Ishikawa (cell line): ENCODE results near the gene SPIB.

Source experiments
- CEBPB ChIP-seq: IDR thresholded peaks from 2 replicates; pipeline ENCODE4 v1.6.1; 2012
- CREB1 ChIP-seq: IDR thresholded peaks from 2 replicates; pipeline ENCODE4 v1.6.1; 2012; ENCODE audit warnings: low read depth
- EP300 ChIP-seq: IDR thresholded peaks from 2 replicates; pipeline ENCODE4 v1.6.1; 2012; ENCODE audit warnings: borderline replicate concordance
- FOXM1 ChIP-seq: IDR thresholded peaks from 2 replicates; pipeline ENCODE4 v1.6.1; 2012; ENCODE audit warnings: low read depth, borderline replicate concordance
- NFIC ChIP-seq: IDR thresholded peaks from 2 replicates; pipeline ENCODE4 v1.6.1; 2012
- RAD21 ChIP-seq: IDR thresholded peaks from 2 replicates; pipeline ENCODE4 v1.6.1; 2012; ENCODE audit warnings: low read depth
- REST ChIP-seq: IDR thresholded peaks from 2 replicates; pipeline ENCODE4 v1.6.1; 2012; ENCODE audit warnings: low read depth, mild to moderate bottlenecking
- TAF1 ChIP-seq: IDR thresholded peaks from 2 replicates; pipeline ENCODE4 v1.6.1; 2012; ENCODE audit warnings: low read depth, mild to moderate bottlenecking
- TCF12 ChIP-seq: IDR thresholded peaks from 2 replicates; pipeline ENCODE4 v1.6.1; 2012; ENCODE audit warnings: low read depth
- YY1 ChIP-seq: IDR thresholded peaks from 2 replicates; pipeline ENCODE4 v1.6.1; 2012; ENCODE audit warnings: low read depth
- TF ChIP-seq, protein P1 (sequence below): IDR thresholded peaks from 2 replicates; pipeline ENCODE4 v1.6.1; 2012

DNA sequence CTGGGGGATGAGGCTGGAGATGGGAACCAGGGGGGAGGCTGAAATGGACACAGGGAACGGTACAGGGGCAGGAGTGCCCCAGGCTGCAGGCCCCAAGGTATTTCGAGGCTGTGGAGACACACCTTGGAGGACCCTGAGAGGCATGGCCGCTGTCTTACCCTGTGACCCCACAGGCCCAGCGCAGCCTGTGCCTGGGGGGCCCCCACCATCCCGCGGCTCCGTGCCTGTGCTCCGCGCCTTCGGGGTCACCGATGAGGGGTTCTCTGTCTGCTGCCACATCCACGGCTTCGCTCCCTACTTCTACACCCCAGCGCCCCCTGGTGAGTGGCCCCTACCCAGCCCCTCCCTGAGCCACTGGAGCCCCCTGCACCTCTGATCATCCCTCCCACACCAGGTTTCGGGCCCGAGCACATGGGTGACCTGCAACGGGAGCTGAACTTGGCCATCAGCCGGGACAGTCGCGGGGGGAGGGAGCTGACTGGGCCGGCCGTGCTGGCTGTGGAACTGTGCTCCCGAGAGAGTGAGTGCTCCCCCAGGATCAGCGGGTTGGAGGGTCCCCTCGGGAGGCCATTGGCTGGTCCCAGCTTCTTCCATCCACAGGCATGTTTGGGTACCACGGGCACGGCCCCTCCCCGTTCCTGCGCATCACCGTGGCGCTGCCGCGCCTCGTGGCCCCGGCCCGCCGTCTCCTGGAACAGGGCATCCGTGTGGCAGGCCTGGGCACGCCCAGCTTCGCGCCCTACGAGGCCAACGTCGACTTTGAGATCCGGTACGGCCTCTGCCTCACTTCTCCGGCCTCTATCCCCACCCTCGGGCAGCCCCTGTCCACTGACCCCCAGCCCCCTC is 16.9 kb upstream of the SPIB start:
- no peak for TF ChIP-seq TAF1
- no peak for TF ChIP-seq CREB1
- TF ChIP-seq TCF12 = no peak
- no peak for TF ChIP-seq EP300
- TF ChIP-seq YY1 = no peak
- TF ChIP-seq FOXM1 = no peak
- TF ChIP-seq RAD21 = no peak
- TF ChIP-seq REST = no peak
- no peak for TF ChIP-seq CEBPB
- TF ChIP-seq, protein P1, sequence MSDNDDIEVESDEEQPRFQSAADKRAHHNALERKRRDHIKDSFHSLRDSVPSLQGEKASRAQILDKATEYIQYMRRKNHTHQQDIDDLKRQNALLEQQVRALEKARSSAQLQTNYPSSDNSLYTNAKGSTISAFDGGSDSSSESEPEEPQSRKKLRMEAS = no peak
- TF ChIP-seq NFIC = no peak
